ENCODE data around the gene RASSF6.

- TF ChIP-seq POLR2AphosphoS5 (IDR thresholded peaks at IDR 0.05; ENCODE audit: borderline replicate concordance, low read depth, low read length) (no peak), EZH2 (IDR thresholded peaks at IDR 0.05) (no peak)
Observed at GRCh38 chr4:73523126-73523525, 97.1 kb downstream of the RASSF6 start.

Measured in SK-N-MC (cell line).